GM18951 (cell line): ENCODE results near the gene LPP.

Experiments used
- POLR2A ChIP-seq: IDR thresholded peaks from 4 replicates; pipeline ENCODE4 v1.6.1; 2011; ENCODE audit warnings: mild to moderate bottlenecking; ENCODE audit not compliant: insufficient read length, insufficient read depth; ENCODE audit errors: extremely low read depth
- in situ Hi-C: fragments of 300-500 bp; cut with MboI; formaldehyde crosslinking; loops from one replicate; pipeline ENCODE4 v1.12.0; 2022; ENCODE audit warnings: low sequenced_read_pairs, mixed read lengths, inconsistent platforms; ENCODE audit not compliant: unreplicated experiment

Gene LPP

DNA sequence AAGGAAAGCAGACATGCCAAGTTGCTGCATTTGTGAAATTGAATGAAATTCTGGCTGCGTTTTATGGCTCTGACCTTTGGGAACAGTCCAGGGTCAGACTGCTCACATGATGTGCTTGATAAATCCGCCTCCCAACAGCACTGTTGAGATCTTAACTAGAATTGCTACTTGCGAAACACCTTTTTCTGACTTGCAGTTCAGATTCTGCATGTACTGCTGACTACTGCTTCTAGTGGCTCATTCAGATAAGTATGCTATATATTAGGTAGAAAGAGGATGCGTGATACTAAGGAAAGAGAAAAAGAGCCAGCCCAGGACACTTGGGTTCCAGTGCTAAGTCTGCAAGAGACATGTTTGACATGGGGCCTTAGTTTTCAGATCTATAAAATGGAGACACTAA is 129.4 kb downstream of the LPP start:
- in situ Hi-C loops, result no loop called here
- no peak for TF ChIP-seq POLR2A

- no peak for TF ChIP-seq POLR2A
- in situ Hi-C loops, result no loop called here
Observed at GRCh38 chr3:188284455-188285212, 130.7 kb downstream of the LPP start.

- in situ Hi-C loops, result no loop called here
- no peak for TF ChIP-seq POLR2A
Observed at GRCh38 chr3:188286087-188286513, 132.1 kb downstream of the LPP start.

DNA sequence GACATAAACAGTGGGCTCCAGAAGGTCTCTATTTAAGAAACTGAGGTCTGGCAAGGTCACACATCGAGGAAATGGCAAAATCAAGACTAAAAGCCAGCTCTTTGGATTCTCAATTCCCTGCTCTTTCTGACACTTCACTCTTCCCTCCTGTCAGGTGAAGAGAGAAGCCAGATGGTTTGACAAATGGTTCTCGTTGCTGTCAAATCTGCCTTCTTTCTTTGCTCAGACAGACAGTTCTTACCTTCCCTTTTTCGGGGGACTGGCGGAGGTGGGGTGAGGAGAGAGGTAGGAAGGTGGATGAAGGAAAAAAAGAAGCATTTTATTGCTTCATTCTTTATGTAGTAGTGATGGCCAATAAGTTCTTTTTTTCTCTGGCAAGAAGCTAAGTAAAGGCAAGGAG is 133.4 kb downstream of the LPP start:
- in situ Hi-C loops, result no loop called here

DNA sequence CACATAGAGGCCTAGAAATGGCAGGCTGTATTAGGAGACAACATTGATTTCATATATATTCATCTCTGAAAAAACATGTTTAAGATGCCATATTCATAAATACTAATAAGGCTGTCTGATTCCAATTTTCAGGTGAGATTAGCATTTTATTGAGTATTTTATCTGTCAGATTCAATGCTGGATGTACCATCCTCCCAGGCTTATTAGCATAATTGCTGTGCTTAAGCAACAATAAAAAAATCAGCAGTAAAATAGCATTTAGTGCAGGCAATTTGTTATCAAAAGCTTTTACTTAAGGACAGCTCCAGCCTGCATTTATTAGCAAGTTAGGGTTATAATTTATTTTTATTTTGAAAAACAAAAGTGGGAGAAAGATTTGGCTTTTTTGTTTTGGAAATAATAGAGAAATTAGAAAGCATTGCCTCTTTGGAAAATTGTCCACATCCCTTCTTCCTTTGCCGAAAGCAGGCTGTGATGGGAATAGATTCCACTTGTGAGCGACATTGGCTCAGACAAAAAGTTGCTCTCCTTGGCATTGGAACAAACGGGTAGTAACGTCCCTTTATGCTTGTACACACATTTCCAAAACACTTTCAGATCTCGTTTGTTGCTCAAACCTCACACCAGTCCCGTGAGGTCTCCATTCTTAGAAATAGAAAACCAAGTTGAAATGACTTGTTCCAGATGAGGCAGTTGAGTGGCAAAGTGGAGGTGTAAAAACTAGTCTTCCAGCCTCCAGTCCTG is 134.0 kb downstream of the LPP start:
- in situ Hi-C loops, result no loop called here
- TF ChIP-seq POLR2A, result no peak

More for the DNA sequence above, 133.4 kb downstream of the LPP start:
- TF ChIP-seq POLR2A, result no peak

DNA sequence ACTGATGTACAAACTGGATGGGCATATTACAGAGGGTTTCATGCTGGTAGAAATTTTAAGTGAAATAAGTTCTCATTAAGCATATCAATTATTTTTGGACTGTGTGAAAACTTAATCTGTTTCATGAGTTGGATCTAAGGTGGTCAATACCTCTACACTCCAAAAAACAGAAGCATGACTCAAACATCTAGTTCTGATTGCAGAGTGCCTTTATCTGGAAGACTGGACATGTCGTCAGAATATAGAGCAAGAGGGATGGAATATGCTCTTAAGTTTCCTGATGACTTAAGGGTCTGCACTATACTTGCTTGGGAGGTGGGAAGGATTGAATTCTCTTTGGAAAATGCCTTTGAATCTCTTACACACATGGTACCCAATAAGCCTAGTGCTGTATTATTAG is 138.3 kb downstream of the LPP start:
- in situ Hi-C loops, result no loop called here
- TF ChIP-seq POLR2A, result no peak

DNA sequence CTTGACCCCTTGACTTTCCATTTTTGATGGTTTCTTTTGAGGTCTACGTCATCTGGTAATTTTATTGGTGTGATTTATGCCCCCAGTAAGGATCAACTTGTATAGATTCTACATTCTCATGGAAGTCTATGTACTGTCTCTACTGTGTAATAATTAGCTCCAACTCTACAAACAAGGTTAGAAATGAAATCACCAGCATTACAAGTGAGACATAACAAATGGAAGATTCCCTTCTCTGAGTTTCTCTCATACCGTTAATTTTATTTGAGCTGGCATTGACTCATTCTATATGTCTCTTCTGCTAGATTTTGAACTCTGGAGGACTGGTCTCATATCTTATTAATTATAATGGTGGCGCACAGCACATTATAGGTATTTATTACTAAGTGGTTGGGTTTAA is 138.9 kb downstream of the LPP start:
- in situ Hi-C loops, result no loop called here
- TF ChIP-seq POLR2A, result no peak

- in situ Hi-C loops, result no loop called here
- no peak for TF ChIP-seq POLR2A
Observed at GRCh38 chr3:188294113-188294512, 140.2 kb downstream of the LPP start.

DNA sequence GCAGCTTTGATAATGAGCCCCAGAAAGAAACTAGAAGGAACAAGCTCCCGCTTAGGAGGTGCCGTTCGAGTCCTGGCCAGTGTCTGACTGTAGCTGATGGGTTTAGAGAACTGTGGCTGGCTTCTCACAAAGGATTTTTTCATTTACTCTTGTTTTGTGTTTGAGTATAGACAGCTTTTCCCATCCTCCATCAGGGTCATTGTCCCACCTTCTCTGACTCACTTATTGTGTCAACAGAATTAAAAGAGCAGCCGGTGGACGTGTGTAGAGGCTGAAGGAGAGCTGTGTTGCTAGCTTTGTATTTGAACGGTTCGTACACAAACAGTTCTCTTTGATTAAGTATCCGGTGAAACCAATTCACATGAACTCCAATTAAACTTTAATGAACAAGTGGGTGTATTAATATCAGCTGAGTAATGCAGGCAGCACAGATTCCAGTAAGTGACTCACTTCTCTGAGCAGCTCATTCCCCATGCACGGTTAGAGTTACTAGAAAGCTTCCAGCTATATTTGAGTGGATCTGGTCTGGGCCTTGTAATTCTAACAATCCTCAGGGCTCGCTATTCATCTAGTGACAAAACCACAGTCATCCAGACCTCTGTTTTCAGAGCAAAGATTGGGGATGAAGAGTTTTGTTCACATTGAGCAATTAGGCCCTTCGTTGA is 141.0 kb downstream of the LPP start:
- in situ Hi-C loops, result no loop called here

DNA sequence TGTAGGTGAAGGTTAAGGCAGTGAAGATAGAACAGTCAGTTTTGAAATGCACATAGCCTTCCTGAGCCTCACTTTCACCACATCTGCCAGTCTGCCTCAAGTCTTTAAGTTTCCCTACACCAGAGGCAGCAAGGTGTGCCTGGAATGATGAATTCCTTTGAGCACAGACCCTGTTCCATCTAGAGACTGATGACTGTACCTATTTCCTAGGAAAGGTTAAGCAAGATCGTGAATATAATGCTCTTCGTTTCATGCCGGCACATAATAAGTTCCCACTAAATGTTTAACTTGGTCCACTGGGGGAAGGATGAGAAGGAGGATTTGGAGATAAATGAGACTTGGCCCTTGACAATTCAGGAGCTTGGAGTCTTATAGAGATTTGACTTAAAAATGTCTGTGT is 141.9 kb downstream of the LPP start:
- TF ChIP-seq POLR2A, result no peak

More for the DNA sequence above, 141.0 kb downstream of the LPP start:
- no peak for TF ChIP-seq POLR2A

DNA sequence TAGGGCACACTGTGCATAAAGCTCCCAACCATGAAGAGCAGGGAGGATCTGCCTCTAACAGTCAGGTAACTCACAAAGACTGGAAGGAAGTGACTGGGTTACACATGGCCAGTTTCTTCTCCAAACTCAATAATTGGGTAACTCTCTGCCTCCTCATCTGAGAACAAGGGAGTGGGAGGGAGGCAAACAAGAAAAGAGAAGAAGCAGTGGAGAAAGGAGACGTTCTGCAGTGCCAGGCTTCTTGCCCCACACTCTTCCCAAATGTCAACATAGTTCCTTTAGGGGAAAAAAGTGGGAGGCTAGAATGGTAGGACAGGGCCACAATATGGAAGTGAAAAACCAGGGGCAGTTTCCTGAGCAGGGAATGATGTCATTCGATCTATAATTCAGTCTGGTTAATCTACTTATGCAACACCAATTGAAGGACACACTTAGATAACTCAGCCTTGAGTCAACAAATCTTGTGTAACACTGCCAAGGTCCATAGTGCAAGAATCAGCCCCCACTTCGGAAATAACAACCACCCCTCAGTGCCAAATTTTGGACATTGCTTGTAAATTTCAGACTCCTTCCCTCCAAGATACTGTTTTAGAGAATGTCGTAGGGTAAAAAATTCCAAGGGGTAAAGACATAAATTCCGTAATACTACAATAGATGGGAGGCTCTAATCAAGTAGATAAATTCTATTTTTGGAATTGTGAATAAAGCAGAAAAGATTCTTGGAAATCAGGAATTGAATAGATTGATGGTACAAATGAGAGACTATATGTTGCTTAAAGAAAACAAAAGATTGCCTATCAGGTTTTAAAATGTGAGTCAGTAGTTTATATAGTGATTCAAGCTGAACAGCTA is 143.0 kb downstream of the LPP start:
- TF ChIP-seq POLR2A, result no peak
- in situ Hi-C loops, result no loop called here

More for the DNA sequence above, 141.9 kb downstream of the LPP start:
- in situ Hi-C loops, result no loop called here

DNA sequence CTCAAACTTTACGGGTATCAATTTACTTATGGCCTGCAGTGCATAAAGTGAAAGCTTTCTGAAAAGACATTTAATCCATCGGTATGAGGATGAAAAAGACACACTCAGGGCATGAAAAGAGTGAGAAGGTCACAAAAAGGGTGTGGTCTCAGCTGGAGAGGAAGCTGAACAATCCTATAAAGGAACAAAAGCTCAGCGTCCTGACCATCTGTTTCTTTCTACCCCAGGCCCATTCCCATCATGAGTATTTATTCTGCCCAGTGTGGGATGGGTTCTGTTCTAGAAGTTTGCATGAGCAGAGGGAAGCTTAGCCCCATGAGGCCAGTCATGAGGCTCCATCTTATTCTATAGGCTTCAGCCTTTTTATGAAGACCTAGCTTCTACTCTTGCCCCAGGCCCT is 144.6 kb downstream of the LPP start:
- in situ Hi-C loops, result no loop called here
- no peak for TF ChIP-seq POLR2A

- no peak for TF ChIP-seq POLR2A
- in situ Hi-C loops, result no loop called here
Observed at GRCh38 chr3:188299068-188299467, 145.1 kb downstream of the LPP start.
